Thyroid gland (tissue), 4 donors: ENCODE measurements around the gene C1orf87.

Experiments used
- CTCF ChIP-seq, 6 experiments: fragments of 200-600 bp in 3 of 6; fragments of 450-650 bp in 3 of 6; sonication (generic) in 3 of 6; IDR thresholded peaks; one replicate each; pipeline ENCODE4 v1.5.1; 2016 to 2019; ENCODE audit warnings: antibody characterized with exemption in 6 of 6, mild to moderate bottlenecking in 2 of 6, inconsistent platforms in 1 of 6, moderate library complexity in 1 of 6
- POLR2A ChIP-seq, 2 donors: fragments of 450-650 bp; IDR thresholded peaks; one replicate each; pipeline ENCODE4 v1.6.1; 2017; ENCODE audit warnings: antibody characterized with exemption in 2 of 2, mild to moderate bottlenecking in 2 of 2, moderate library complexity in 1 of 2

- TF ChIP-seq CTCF (IDR thresholded peaks at IDR 0.05) (no peak), POLR2A (IDR thresholded peaks at IDR 0.05) (no peak)
These were observed 121.5 kb downstream of the C1orf87 start for GRCh38 chr1:59952065-59952464.
